H9 (cell line): ENCODE measurements around the gene PRRX2. TPM values are rescaled to one million over a fixed set of nuclear protein-coding genes. Genes with fewer than 3 reads are reported as not detected.

Source experiments
- DNase-seq: peaks from one replicate; pipeline ENCODE4 v3.0.0-alpha.2; 2017
- H2AFZ ChIP-seq: one replicate; pipeline ENCODE4 v1.6.1; 2013; ENCODE audit warnings: mild to moderate bottlenecking, low read length, control low read depth, moderate library complexity
- H2AK5ac ChIP-seq: 2 replicates; pipeline ENCODE4 v1.6.1; 2013; ENCODE audit warnings: low read length, control low read depth, mixed read lengths; ENCODE audit not compliant: insufficient read length
- H2BK120ac ChIP-seq: one replicate; pipeline ENCODE4 v1.6.1; 2013; ENCODE audit warnings: low read depth, mild to moderate bottlenecking, low read length, control low read depth, inconsistent platforms; ENCODE audit not compliant: poor library complexity, severe bottlenecking
- H2BK12ac ChIP-seq: 2 replicates; pipeline ENCODE4 v1.6.1; 2013; ENCODE audit warnings: low read length, control low read depth, mixed read lengths, low read depth; ENCODE audit not compliant: insufficient read length
- H2BK15ac ChIP-seq: 2 replicates; pipeline ENCODE4 v1.6.1; 2013; ENCODE audit warnings: low read depth, low read length, control low read depth
- H2BK20ac ChIP-seq: one replicate; pipeline ENCODE4 v1.6.1; 2013; ENCODE audit warnings: low read depth, mild to moderate bottlenecking, low read length, control low read depth, inconsistent platforms; ENCODE audit not compliant: poor library complexity, severe bottlenecking
- H2BK5ac ChIP-seq: 2 replicates; pipeline ENCODE4 v1.6.1; 2013; ENCODE audit warnings: low read length, control low read depth, mixed read lengths; ENCODE audit not compliant: insufficient read length
- H3K14ac ChIP-seq: 2 replicates; pipeline ENCODE4 v1.6.1; 2013; ENCODE audit warnings: low read length, control low read depth; ENCODE audit not compliant: insufficient read depth
- H3K18ac ChIP-seq: 2 replicates; pipeline ENCODE4 v1.6.1; 2013; ENCODE audit warnings: low read depth, mild to moderate bottlenecking, mixed read lengths, low read length, control low read depth; ENCODE audit not compliant: insufficient read length
- H3K23ac ChIP-seq: 2 replicates; pipeline ENCODE4 v1.6.1; 2013; ENCODE audit warnings: low read length, control low read depth, mixed read lengths, low read depth; ENCODE audit not compliant: insufficient read length
- H3K23me2 ChIP-seq: 2 replicates; pipeline ENCODE4 v1.6.1; 2013; ENCODE audit warnings: low read depth, mild to moderate bottlenecking, mixed read lengths, low read length, control low read depth; ENCODE audit not compliant: insufficient read length, poor library complexity, severe bottlenecking
- H3K27ac ChIP-seq: 2 replicates; pipeline ENCODE4 v1.5.1; 2013; ENCODE audit warnings: low read length, control low read depth, mixed read lengths, low read depth; ENCODE audit not compliant: insufficient read length
- H3K27me3 ChIP-seq: 2 replicates; pipeline ENCODE4 v1.6.1; 2013; ENCODE audit warnings: low read length, control low read depth, inconsistent platforms; ENCODE audit not compliant: insufficient read depth
- H3K4ac ChIP-seq: 2 replicates; pipeline ENCODE4 v1.6.1; 2013; ENCODE audit warnings: low read depth, mild to moderate bottlenecking, control low read depth, inconsistent platforms, low read length, moderate library complexity
- H3K4me1 ChIP-seq: 2 replicates; pipeline ENCODE4 v1.6.1; 2013; ENCODE audit warnings: low read length, control low read depth, inconsistent platforms; ENCODE audit not compliant: insufficient read depth
- H3K4me2 ChIP-seq: 2 replicates; pipeline ENCODE4 v1.6.1; 2013; ENCODE audit warnings: low read length, control low read depth, mixed read lengths; ENCODE audit not compliant: insufficient read length, insufficient read depth
- H3K56ac ChIP-seq: 2 replicates; pipeline ENCODE4 v1.6.1; 2013; ENCODE audit warnings: low read depth, mild to moderate bottlenecking, mixed read lengths, low read length, control low read depth; ENCODE audit not compliant: insufficient read length
- H3K79me1 ChIP-seq: 2 replicates; pipeline ENCODE4 v1.6.1; 2013; ENCODE audit warnings: low read depth, mild to moderate bottlenecking, moderate library complexity, low read length, control low read depth, inconsistent platforms; ENCODE audit not compliant: insufficient read depth, poor library complexity, severe bottlenecking
- H3K79me2 ChIP-seq: 2 replicates; pipeline ENCODE4 v1.6.1; 2013; ENCODE audit warnings: low read length, control low read depth, inconsistent platforms; ENCODE audit not compliant: insufficient read depth
- H3K9ac ChIP-seq: 2 replicates; pipeline ENCODE4 v1.6.1; 2013; ENCODE audit warnings: low read length, control low read depth, mixed read lengths; ENCODE audit not compliant: insufficient read length; ENCODE audit errors: extremely low read depth
- H3K9me3 ChIP-seq: one replicate; pipeline ENCODE4 v1.6.1; 2013; ENCODE audit warnings: low read depth, low read length, inconsistent platforms; ENCODE audit not compliant: control insufficient read depth
- H3T11ph ChIP-seq: one replicate; pipeline ENCODE4 v1.6.1; 2013; ENCODE audit warnings: mild to moderate bottlenecking, low read length, control low read depth, inconsistent platforms
- H4K20me1 ChIP-seq: one replicate; pipeline ENCODE4 v1.6.1; 2013; ENCODE audit not compliant: control insufficient read depth, insufficient read length, insufficient read depth
- H4K5ac ChIP-seq: 2 replicates; pipeline ENCODE4 v1.6.1; 2013; ENCODE audit warnings: low read depth, mild to moderate bottlenecking, mixed read lengths, low read length, control low read depth; ENCODE audit not compliant: insufficient read length
- H4K8ac ChIP-seq: replicated peaks from 2 replicates; pipeline ENCODE4 v1.6.1; 2013; ENCODE audit warnings: low read length, control low read depth, mixed read lengths, low read depth; ENCODE audit not compliant: insufficient read length
- H4K91ac ChIP-seq: 2 replicates; pipeline ENCODE4 v1.6.1; 2013; ENCODE audit warnings: low read depth, mild to moderate bottlenecking, moderate library complexity, mixed read lengths, low read length, control low read depth; ENCODE audit not compliant: insufficient read length
- H3K27ac Mint-ChIP-seq, 3 experiments: 2 replicates in 2 of 3; 3 replicates in 1 of 3; pipeline ENCODE4 v1.8.0; 2020 to 2021; ENCODE audit warnings: mixed read lengths in 3 of 3, mild to moderate bottlenecking in 1 of 3, moderate library complexity in 1 of 3
- H3K27me3 Mint-ChIP-seq: 2 replicates; pipeline ENCODE4 v1.8.0; 2021; ENCODE audit warnings: low read depth, mild to moderate bottlenecking, moderate library complexity, mixed read lengths
- H3K36me3 Mint-ChIP-seq, 3 experiments: 2 replicates in 2 of 3; 3 replicates in 1 of 3; pipeline ENCODE4 v1.8.0; 2020 to 2021; ENCODE audit warnings: low read depth in 3 of 3, mixed read lengths in 3 of 3; ENCODE audit not compliant: insufficient read depth in 1 of 3
- H3K4me1 Mint-ChIP-seq, 2 experiments: 2 replicates each; pipeline ENCODE4 v1.8.0; 2020; ENCODE audit warnings: mixed read lengths in 2 of 2
- H3K4me3 Mint-ChIP-seq, 2 experiments: 2 replicates in 1 of 2; 3 replicates in 1 of 2; pipeline ENCODE4 v1.8.0; 2020 to 2021; ENCODE audit warnings: mild to moderate bottlenecking in 2 of 2, mixed read lengths in 2 of 2, moderate library complexity in 1 of 2
- H3K9me3 Mint-ChIP-seq, 2 experiments: 2 replicates in 1 of 2; 3 replicates in 1 of 2; pipeline ENCODE4 v1.8.0; 2020; ENCODE audit warnings: mild to moderate bottlenecking in 2 of 2, mixed read lengths in 2 of 2, moderate library complexity in 1 of 2
- CTCF ChIP-seq: fragments of 200-600 bp; sonication (generic); conservative IDR thresholded peaks from 3 replicates; pipeline ENCODE4 v1.8.0; 2021; ENCODE audit warnings: antibody characterized with exemption, mild to moderate bottlenecking
- WGBS: extraction: QIAGEN DNeasy Blood & Tissue Kit; methylation state at CpG from one replicate; pipeline ENCODE4 v1.1.7; 2013; ENCODE audit warnings: missing lambda C conversion rate, low lambda C conversion rate, mixed read lengths; ENCODE audit not compliant: insufficient read length; ENCODE audit errors: extremely low coverage; 5-methylcytosine and 5-hydroxymethylcytosine counted together
- total RNA-seq: library from RNA; stranded (reverse); gene quantifications from 2 replicates; pipeline ENCODE4 v1.2.1, GENCODE V29; 2021

PRRX2 gene
- total RNA-seq, 1 experiment from 2014 or later = 3.9 TPM

- no peak overlapping the region for H4K5ac ChIP-seq
- H3T11ph ChIP-seq = no peak overlapping the region
- H3K79me1 ChIP-seq = peaks cover 11% of the 10 kb centered on the region
- H3K4ac ChIP-seq = no peak overlapping the region
- Mint-ChIP-seq H3K4me3 (no peak overlapping the region), H3K4me1 (peaks cover 7 to 17% of the 10 kb centered on the region in 2 experiments), H3K27me3 (peaks cover 2% of the 10 kb centered on the region), H3K36me3 (peaks cover 16 to 37% (median 35%) of the 10 kb centered on the region in 3 experiments), H3K27ac (no peak overlapping the region), H3K9me3 (no peaks in the 10 kb centered on the region; a peak in 1 of 5 replicates)
- H3K56ac ChIP-seq = no peak overlapping the region
- no peak overlapping the region for H4K91ac ChIP-seq
- no peak overlapping the region for H3K4me2 ChIP-seq
- H3K4me1 ChIP-seq = no peaks in the 10 kb centered on the region
- no peaks in the 10 kb centered on the region for H3K9me3 ChIP-seq
- WGBS = no CpG with 5 or more reads among the region's 17 CpGs
- peaks cover 12% of the 10 kb centered on the region for H3K23me2 ChIP-seq
- DNase-seq = no peak
- no peak overlapping the region for H2BK20ac ChIP-seq
- H3K23ac ChIP-seq = no peak overlapping the region
- no peak overlapping the region for H4K8ac ChIP-seq
- no peaks in the 10 kb centered on the region for H4K20me1 ChIP-seq
- no peak overlapping the region for H3K14ac ChIP-seq
- no peak overlapping the region for H2AFZ ChIP-seq
- no peak overlapping the region for H2BK120ac ChIP-seq
- H2BK12ac ChIP-seq = no peak overlapping the region
- H3K27ac ChIP-seq = no peak overlapping the region
- TF ChIP-seq CTCF = no peak
- peaks cover 3% of the 10 kb centered on the region; the same call in 1 of the 2 replicates for H3K79me2 ChIP-seq
- H3K18ac ChIP-seq = no peak overlapping the region
- H3K27me3 ChIP-seq = no peaks in the 10 kb centered on the region
- H3K9ac ChIP-seq = no peak overlapping the region
- no peak overlapping the region for H2AK5ac ChIP-seq
- H2BK5ac ChIP-seq = no peak overlapping the region
- H2BK15ac ChIP-seq = no peak overlapping the region
Measured at GRCh38 chr9:129639034-129639630, 26.3 kb upstream of the PRRX2 start.
